Keratinocyte (primary cell): ENCODE results near the gene CIB4. TPM values are rescaled to one million over a fixed set of nuclear protein-coding genes. Genes with fewer than 3 reads are reported as not detected.

ENCODE experiments used
- DNase-seq: peaks from one replicate; pipeline ENCODE4 v3.0.0-alpha.2; 2011; ENCODE audit warnings: low read depth, missing footprints, low spot score
- FAIRE-seq: peaks from 2 replicates; lab custom pipeline; 2011; peaks lifted over from hg19 to GRCh38; lab: Jason Lieb, UNC
- H2AFZ ChIP-seq: 2 replicates; pipeline ENCODE4 v1.6.0; 2012; ENCODE audit warnings: low read length, control low read depth, inconsistent platforms; ENCODE audit not compliant: control insufficient read depth
- H3K27ac ChIP-seq: 2 replicates; pipeline ENCODE4 v1.5.1; 2011; ENCODE audit warnings: low read length; ENCODE audit not compliant: control insufficient read depth, insufficient read depth
- H3K27me3 ChIP-seq: 3 replicates; pipeline ENCODE4 v1.6.0; 2011; ENCODE audit warnings: low read length; ENCODE audit not compliant: control insufficient read depth, insufficient read depth; ENCODE audit errors: extremely low read depth
- H3K36me3 ChIP-seq, 2 experiments: 2 replicates in 1 of 2; 3 replicates in 1 of 2; pipeline ENCODE4 v1.5.1; 2011; ENCODE audit warnings: low read length in 2 of 2, mild to moderate bottlenecking in 1 of 2; ENCODE audit not compliant: control insufficient read depth in 2 of 2, insufficient read depth in 2 of 2; ENCODE audit errors: extremely low read depth in 1 of 2
- H3K4me1 ChIP-seq: 3 replicates; pipeline ENCODE4 v1.5.1; 2011; ENCODE audit warnings: low read length; ENCODE audit not compliant: control insufficient read depth, insufficient read depth; ENCODE audit errors: extremely low read depth
- H3K4me2 ChIP-seq: 3 replicates; pipeline ENCODE4 v1.6.0; 2011; ENCODE audit warnings: low read depth, low read length; ENCODE audit not compliant: control insufficient read depth, insufficient read depth; ENCODE audit errors: extremely low read depth
- H3K4me3 ChIP-seq, 3 experiments: fragments of 200-600 bp in 1 of 3; sonication (generic) in 1 of 3; 2 replicates in 2 of 3; 3 replicates in 1 of 3; pipeline ENCODE4 v1.5.1; 2011 to 2016; ENCODE audit warnings: low read length in 3 of 3, mild to moderate bottlenecking in 3 of 3, control low read depth in 2 of 3, inconsistent platforms in 1 of 3, low read depth in 1 of 3, mixed read lengths in 1 of 3, mixed run types in 1 of 3, moderate library complexity in 1 of 3; ENCODE audit not compliant: control insufficient read depth in 2 of 3, insufficient read depth in 2 of 3; ENCODE audit errors: extremely low read depth in 1 of 3
- H3K79me2 ChIP-seq: 2 replicates; pipeline ENCODE4 v1.6.0; 2012; ENCODE audit warnings: low read length; ENCODE audit not compliant: control insufficient read depth, insufficient read depth
- H3K9ac ChIP-seq: 3 replicates; pipeline ENCODE4 v1.6.0; 2011; ENCODE audit warnings: low read length; ENCODE audit not compliant: control insufficient read depth, insufficient read depth; ENCODE audit errors: extremely low read depth
- H3K9me1 ChIP-seq: 3 replicates; pipeline ENCODE4 v1.6.0; 2011; ENCODE audit warnings: low read length; ENCODE audit not compliant: control insufficient read depth, insufficient read depth; ENCODE audit errors: extremely low read depth
- H3K9me3 ChIP-seq: 2 replicates; pipeline ENCODE4 v1.5.1; 2012; ENCODE audit warnings: low read depth, low read length; ENCODE audit not compliant: control insufficient read depth
- H4K20me1 ChIP-seq: 3 replicates; pipeline ENCODE4 v1.6.0; 2011; ENCODE audit warnings: low read length; ENCODE audit not compliant: control insufficient read depth, insufficient read depth; ENCODE audit errors: extremely low read depth
- EZH2 ChIP-seq: IDR thresholded peaks from one replicate; pipeline ENCODE4 v1.6.1; 2012; ENCODE audit warnings: inconsistent platforms, mild to moderate bottlenecking, low read length, moderate library complexity
- dilution Hi-C: fragments of 300-500 bp; cut with MboI; formaldehyde crosslinking; loops from one replicate; pipeline ENCODE4 v1.7.0; 2020; ENCODE audit warnings: low sequenced_read_pairs; ENCODE audit not compliant: extremely low pct_ligation_motif_present
- polyA plus RNA-seq, 5 experiments: library from polyadenylated mRNA; depleted of rRNA in 3 of 5; stranded (reverse) in 3 of 5; stranded (forward) in 1 of 5; unstranded in 1 of 5; fragments of >200 nt; gene quantifications; 1 replicate in 1 of 5; 2 replicates in 3 of 5; 3 replicates in 1 of 5; pipeline versions ENCODE4 v1.2.1 to v1.2.3, GENCODE V29; 2011 to 2012; ENCODE audit warnings: missing spikeins in 2 of 5, low read depth in 1 of 5, low replicate concordance in 1 of 5
- TF ChIP-seq, protein P1 (sequence below), 3 experiments: IDR thresholded peaks in 1 of 3; conservative IDR thresholded peaks in 1 of 3; optimal IDR thresholded peaks in 1 of 3; 2 replicates in 2 of 3; 3 replicates in 1 of 3; pipeline versions ENCODE3 to v1.5.1; 2011; ENCODE audit warnings: low read length in 3 of 3, mild to moderate bottlenecking in 3 of 3, moderate library complexity in 2 of 3, control low read depth in 1 of 3, inconsistent platforms in 1 of 3; ENCODE audit not compliant: insufficient read depth in 2 of 3; ENCODE audit errors: extremely low read depth in 1 of 3

Gene CIB4
- polyA plus RNA-seq, 1 donor (not counting 4 experiments of a cell fraction or from before 2014, with no cell fraction given): not detected

GRCh38 chr2:26584656-26585055 lies 56.5 kb downstream of the CIB4 start:
- Histone ChIP-seq H3K4me1 (no peaks in the 10 kb centered on the region), H3K79me2 (no peaks in the 10 kb centered on the region), H3K4me2 (no peak overlapping the region), H4K20me1 (no peaks in the 10 kb centered on the region), H3K9me3 (no peaks in the 10 kb centered on the region), H3K27ac (no peak overlapping the region), H3K36me3 (no peaks in the 10 kb centered on the region), H3K9ac (no peak overlapping the region), H3K9me1 (no peaks in the 10 kb centered on the region), H3K4me3 (no peak overlapping the region), H2AFZ (no peak overlapping the region), H3K27me3 (peaks cover 51% of the 10 kb centered on the region)
- dilution Hi-C loops: no loop called here
- TF ChIP-seq, protein P1, sequence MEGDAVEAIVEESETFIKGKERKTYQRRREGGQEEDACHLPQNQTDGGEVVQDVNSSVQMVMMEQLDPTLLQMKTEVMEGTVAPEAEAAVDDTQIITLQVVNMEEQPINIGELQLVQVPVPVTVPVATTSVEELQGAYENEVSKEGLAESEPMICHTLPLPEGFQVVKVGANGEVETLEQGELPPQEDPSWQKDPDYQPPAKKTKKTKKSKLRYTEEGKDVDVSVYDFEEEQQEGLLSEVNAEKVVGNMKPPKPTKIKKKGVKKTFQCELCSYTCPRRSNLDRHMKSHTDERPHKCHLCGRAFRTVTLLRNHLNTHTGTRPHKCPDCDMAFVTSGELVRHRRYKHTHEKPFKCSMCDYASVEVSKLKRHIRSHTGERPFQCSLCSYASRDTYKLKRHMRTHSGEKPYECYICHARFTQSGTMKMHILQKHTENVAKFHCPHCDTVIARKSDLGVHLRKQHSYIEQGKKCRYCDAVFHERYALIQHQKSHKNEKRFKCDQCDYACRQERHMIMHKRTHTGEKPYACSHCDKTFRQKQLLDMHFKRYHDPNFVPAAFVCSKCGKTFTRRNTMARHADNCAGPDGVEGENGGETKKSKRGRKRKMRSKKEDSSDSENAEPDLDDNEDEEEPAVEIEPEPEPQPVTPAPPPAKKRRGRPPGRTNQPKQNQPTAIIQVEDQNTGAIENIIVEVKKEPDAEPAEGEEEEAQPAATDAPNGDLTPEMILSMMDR (optimal IDR thresholded peaks at IDR 0.05 in 1 of 3, IDR thresholded peaks at IDR 0.05 in 1 of 3, conservative IDR thresholded peaks at IDR 0.05 in 1 of 3; ENCODE audit: extremely low read depth in 1 of 3, insufficient read depth in 2 of 3, low read length in 3 of 3): no peak
- no peak for DNase-seq
- no peak for FAIRE-seq

- Histone ChIP-seq H3K4me3 (no peak overlapping the region), H4K20me1 (no peaks in the 10 kb centered on the region), H3K4me1 (no peaks in the 10 kb centered on the region), H3K9me3 (no peaks in the 10 kb centered on the region), H3K4me2 (no peak overlapping the region), H3K9ac (no peak overlapping the region), H3K79me2 (no peaks in the 10 kb centered on the region), H3K27me3 (peaks cover 54% of the 10 kb centered on the region), H3K27ac (no peak overlapping the region), H2AFZ (no peak overlapping the region), H3K36me3 (no peaks in the 10 kb centered on the region), H3K9me1 (no peaks in the 10 kb centered on the region)
- dilution Hi-C loops: no loop called here
- TF ChIP-seq EZH2: no peak
- TF ChIP-seq, protein P1 (optimal IDR thresholded peaks at IDR 0.05 in 1 of 3, IDR thresholded peaks at IDR 0.05 in 1 of 3, conservative IDR thresholded peaks at IDR 0.05 in 1 of 3; ENCODE audit: extremely low read depth in 1 of 3, insufficient read depth in 2 of 3, low read length in 3 of 3): no peak
- no peak for DNase-seq
- FAIRE-seq: no peak
These were observed 57.0 kb downstream of the CIB4 start for GRCh38 chr2:26584191-26584590.
